Panc1 (cell line): ENCODE measurements around the gene TPPP. TPM values are rescaled to one million over a fixed set of nuclear protein-coding genes. Genes with fewer than 3 reads are reported as not detected.

Experiments used
- ATAC-seq: fragments of 200-7000 bp; cut with Tn5 transposase; 2 replicates; pipeline ENCODE4 v1.9.1; 2020; ENCODE audit warnings: mild to moderate bottlenecking, moderate library complexity
- BruUV-seq: library from RNA; stranded (reverse); fragments of 400-500 nt; replicated peaks from 2 replicates; lab custom pipeline; 2021; lab: Mats Ljungman, UMichigan
- CTCF ChIA-PET: fragments of 300-600 bp; sonication (Branson Sonifier 250); formaldehyde crosslinking; loops from one replicate; lab custom pipeline; 2022; ENCODE audit warnings: antibody characterized with exemption; lab: Charles Lee
- POLR2A ChIA-PET: fragments of 300-600 bp; sonication (Branson Sonifier 250); formaldehyde crosslinking; loops from one replicate; lab custom pipeline; 2022; ENCODE audit warnings: antibody characterized with exemption; lab: Charles Lee
- DNase-seq: peaks from one replicate; pipeline ENCODE4 v3.0.0-alpha.2; 2010; ENCODE audit warnings: low read depth, low spot score
- H3K27ac ChIP-seq: 2 replicates; pipeline ENCODE4 v1.5.1; 2011; ENCODE audit warnings: mild to moderate bottlenecking, low read length, inconsistent platforms
- H3K27me3 ChIP-seq: fragments of 200-500 bp; sonication (Bioruptor generic); 2 replicates; pipeline ENCODE4 v1.6.0; 2014; ENCODE audit warnings: low read length, inconsistent platforms; ENCODE audit not compliant: control insufficient read depth, insufficient read depth
- H3K36me3 ChIP-seq: fragments of 200-500 bp; sonication (Bioruptor generic); 2 replicates; pipeline ENCODE4 v1.5.1; 2014; ENCODE audit warnings: inconsistent platforms, mild to moderate bottlenecking, low read length, moderate library complexity; ENCODE audit not compliant: control insufficient read depth, insufficient read depth
- H3K4me1 ChIP-seq: 2 replicates; pipeline ENCODE4 v1.5.1; 2011; ENCODE audit warnings: inconsistent platforms, mild to moderate bottlenecking, low read length, moderate library complexity; ENCODE audit not compliant: control insufficient read depth, insufficient read depth
- H3K4me3 ChIP-seq, 2 experiments: 2 replicates each; pipeline ENCODE4 v1.5.1; 2011 to 2012; ENCODE audit warnings: low read depth in 2 of 2, low read length in 2 of 2, mild to moderate bottlenecking in 2 of 2, inconsistent platforms in 1 of 2, moderate library complexity in 1 of 2
- H3K9me3 ChIP-seq: fragments of 200-500 bp; sonication (Bioruptor generic); 2 replicates; pipeline ENCODE4 v1.5.1; 2014; ENCODE audit warnings: low read depth, mild to moderate bottlenecking, inconsistent platforms, low read length, moderate library complexity; ENCODE audit not compliant: control insufficient read depth, insufficient read depth
- POLR2AphosphoS5 ChIP-seq: IDR thresholded peaks from 2 replicates; pipeline ENCODE4 v1.6.1; 2012; ENCODE audit warnings: mild to moderate bottlenecking, low read depth, low read length, moderate library complexity
- SIN3A ChIP-seq: IDR thresholded peaks from 2 replicates; pipeline ENCODE4 v1.6.1; 2012; ENCODE audit warnings: low read depth, mild to moderate bottlenecking, low read length, moderate library complexity, borderline replicate concordance; ENCODE audit not compliant: insufficient read depth
- TCF7L2 ChIP-seq: IDR thresholded peaks from 2 replicates; pipeline ENCODE4 v1.6.1; 2011; ENCODE audit warnings: mild to moderate bottlenecking, low read depth, low read length, inconsistent platforms
- in situ Hi-C: cut with HindIII; loops from 2 replicates; pipeline ENCODE4 v1.10.0; 2016; ENCODE audit warnings: low sequenced_read_pairs, low pct_unique_long_range_greater_than_20kb
- intact Hi-C: fragments of 100-400 bp; cut with micrococcal nuclease; formaldehyde crosslinking; loops from one replicate; pipeline ENCODE4 v1.10.0; 2022; ENCODE audit not compliant: unreplicated experiment
- total RNA-seq: library from RNA; stranded (reverse); gene quantifications from one replicate; pipeline ENCODE4 v1.2.1, GENCODE V29; 2021; ENCODE audit not compliant: unreplicated experiment
- TF ChIP-seq, protein P1 (sequence below), 2 experiments: IDR thresholded peaks; 2 replicates each; pipeline ENCODE4 v1.6.1; 2011 to 2012; ENCODE audit warnings: low read depth in 2 of 2, control low read depth in 1 of 2, low read length in 1 of 2, mild to moderate bottlenecking in 1 of 2, moderate library complexity in 1 of 2; ENCODE audit not compliant: insufficient read depth in 1 of 2
- TF ChIP-seq, protein P2 (sequence below): fragments of 450-650 bp; IDR thresholded peaks from 2 replicates; pipeline ENCODE4 v1.5.1; 2017; ENCODE audit warnings: mild to moderate bottlenecking

TPPP gene
- total RNA-seq, 1 experiment from 2014 or later: 0.98 TPM

DNA sequence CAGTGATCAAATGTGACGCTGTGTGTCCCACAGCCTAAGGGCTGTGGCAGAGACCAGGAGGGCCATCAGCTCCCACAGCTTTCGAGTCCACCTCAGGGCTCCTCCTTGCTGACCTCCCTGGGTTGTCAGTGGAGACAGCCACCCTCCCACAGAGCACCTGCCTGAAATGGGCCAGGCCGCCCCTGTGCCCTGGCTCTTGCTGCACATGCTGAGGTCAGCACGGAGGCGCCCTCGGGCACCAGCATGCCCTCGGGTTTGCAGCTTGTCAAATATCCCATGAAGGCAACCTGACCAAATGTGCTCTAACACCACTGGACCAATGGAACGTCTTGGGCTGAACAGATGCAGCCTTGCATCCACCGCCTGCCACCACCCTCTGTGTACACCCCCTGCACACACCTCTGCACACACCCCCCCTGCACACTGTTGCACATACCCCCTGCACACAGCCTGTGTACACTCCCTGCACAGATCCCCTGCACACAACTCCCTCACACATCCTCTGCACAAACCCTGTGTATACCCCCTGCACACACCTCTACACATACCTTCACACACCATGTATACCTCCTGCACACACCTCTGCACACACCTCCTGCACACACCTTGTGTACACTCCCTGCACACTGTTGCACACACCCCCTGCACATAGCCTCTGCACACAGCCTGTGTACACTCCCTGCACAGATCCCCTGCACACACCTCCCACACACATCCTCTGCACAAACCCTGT, 83.0 kb downstream of the TPPP start:
- no peak for DNase-seq
- intact Hi-C loops: loop anchor here (10.0 kb wide), 1 partner anchor 135 kb away; no protein-coding TSS in a partner anchor
- CTCF ChIA-PET: no interaction called here

More for the DNA sequence above, 83.0 kb downstream of the TPPP start:
- no peak overlapping the region for H3K4me3 ChIP-seq
- ATAC-seq: no peak
- no peaks in the 10 kb centered on the region for H3K9me3 ChIP-seq
- in situ Hi-C loops: no loop called here
- no peaks in the 10 kb centered on the region for H3K36me3 ChIP-seq
- TF ChIP-seq, protein P1, sequence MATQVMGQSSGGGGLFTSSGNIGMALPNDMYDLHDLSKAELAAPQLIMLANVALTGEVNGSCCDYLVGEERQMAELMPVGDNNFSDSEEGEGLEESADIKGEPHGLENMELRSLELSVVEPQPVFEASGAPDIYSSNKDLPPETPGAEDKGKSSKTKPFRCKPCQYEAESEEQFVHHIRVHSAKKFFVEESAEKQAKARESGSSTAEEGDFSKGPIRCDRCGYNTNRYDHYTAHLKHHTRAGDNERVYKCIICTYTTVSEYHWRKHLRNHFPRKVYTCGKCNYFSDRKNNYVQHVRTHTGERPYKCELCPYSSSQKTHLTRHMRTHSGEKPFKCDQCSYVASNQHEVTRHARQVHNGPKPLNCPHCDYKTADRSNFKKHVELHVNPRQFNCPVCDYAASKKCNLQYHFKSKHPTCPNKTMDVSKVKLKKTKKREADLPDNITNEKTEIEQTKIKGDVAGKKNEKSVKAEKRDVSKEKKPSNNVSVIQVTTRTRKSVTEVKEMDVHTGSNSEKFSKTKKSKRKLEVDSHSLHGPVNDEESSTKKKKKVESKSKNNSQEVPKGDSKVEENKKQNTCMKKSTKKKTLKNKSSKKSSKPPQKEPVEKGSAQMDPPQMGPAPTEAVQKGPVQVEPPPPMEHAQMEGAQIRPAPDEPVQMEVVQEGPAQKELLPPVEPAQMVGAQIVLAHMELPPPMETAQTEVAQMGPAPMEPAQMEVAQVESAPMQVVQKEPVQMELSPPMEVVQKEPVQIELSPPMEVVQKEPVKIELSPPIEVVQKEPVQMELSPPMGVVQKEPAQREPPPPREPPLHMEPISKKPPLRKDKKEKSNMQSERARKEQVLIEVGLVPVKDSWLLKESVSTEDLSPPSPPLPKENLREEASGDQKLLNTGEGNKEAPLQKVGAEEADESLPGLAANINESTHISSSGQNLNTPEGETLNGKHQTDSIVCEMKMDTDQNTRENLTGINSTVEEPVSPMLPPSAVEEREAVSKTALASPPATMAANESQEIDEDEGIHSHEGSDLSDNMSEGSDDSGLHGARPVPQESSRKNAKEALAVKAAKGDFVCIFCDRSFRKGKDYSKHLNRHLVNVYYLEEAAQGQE (IDR thresholded peaks at IDR 0.05; ENCODE audit: insufficient read depth in 1 of 2, low read depth in 2 of 2, low read length in 1 of 2): no peak
- TF ChIP-seq TCF7L2: no peak
- TF ChIP-seq POLR2AphosphoS5: no peak
- TF ChIP-seq SIN3A: no peak
- TF ChIP-seq, protein P2, sequence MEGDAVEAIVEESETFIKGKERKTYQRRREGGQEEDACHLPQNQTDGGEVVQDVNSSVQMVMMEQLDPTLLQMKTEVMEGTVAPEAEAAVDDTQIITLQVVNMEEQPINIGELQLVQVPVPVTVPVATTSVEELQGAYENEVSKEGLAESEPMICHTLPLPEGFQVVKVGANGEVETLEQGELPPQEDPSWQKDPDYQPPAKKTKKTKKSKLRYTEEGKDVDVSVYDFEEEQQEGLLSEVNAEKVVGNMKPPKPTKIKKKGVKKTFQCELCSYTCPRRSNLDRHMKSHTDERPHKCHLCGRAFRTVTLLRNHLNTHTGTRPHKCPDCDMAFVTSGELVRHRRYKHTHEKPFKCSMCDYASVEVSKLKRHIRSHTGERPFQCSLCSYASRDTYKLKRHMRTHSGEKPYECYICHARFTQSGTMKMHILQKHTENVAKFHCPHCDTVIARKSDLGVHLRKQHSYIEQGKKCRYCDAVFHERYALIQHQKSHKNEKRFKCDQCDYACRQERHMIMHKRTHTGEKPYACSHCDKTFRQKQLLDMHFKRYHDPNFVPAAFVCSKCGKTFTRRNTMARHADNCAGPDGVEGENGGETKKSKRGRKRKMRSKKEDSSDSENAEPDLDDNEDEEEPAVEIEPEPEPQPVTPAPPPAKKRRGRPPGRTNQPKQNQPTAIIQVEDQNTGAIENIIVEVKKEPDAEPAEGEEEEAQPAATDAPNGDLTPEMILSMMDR: no peak
- H3K27me3 ChIP-seq: no peaks in the 10 kb centered on the region
- H3K4me1 ChIP-seq: 0 out of 2 replicates have a peak, but pooled peaks cover 2% of the 10 kb centered on the region
- no peak overlapping the region for H3K27ac ChIP-seq
- POLR2A ChIA-PET: interaction anchor here (0.6 kb wide), 1 partner anchor 254 kb away, joined by 4 read pairs; no protein-coding TSS in a partner anchor
- BruUV-seq: no TSS peak

Other genes starting within 250 kb of the TPPP start
- 2.0 TPM for gene SLC9A3, start 168.9 kb downstream of the TPPP start, total RNA-seq
- 33.2 TPM for gene CEP72, start 81.0 kb downstream of the TPPP start, total RNA-seq
- gene ZDHHC11B, start 91.4 kb upstream of the TPPP start, total RNA-seq: 1.4 TPM
- 3.0 TPM for gene ZDHHC11, start 157.6 kb upstream of the TPPP start, total RNA-seq
- gene BRD9, start 199.4 kb upstream of the TPPP start, total RNA-seq: 64.3 TPM
- 45.9 TPM for gene TRIP13, start 199.5 kb upstream of the TPPP start, total RNA-seq